Adrenal gland (tissue), 5 donors: Measurements from ENCODE around the gene ADAMTS20.

Experiments
- CTCF ChIP-seq, 6 experiments: fragments of 450-650 bp in 4 of 6; fragments of 200-600 bp in 2 of 6; sonication (generic) in 1 of 6; IDR thresholded peaks; 1 replicate in 5 of 6; 2 replicates in 1 of 6; pipeline versions ENCODE4 v1.5.1 to v1.8.0; 2016 to 2021; ENCODE audit warnings: antibody characterized with exemption in 6 of 6, mild to moderate bottlenecking in 2 of 6, moderate library complexity in 1 of 6
- POLR2A ChIP-seq, 2 donors: fragments of 450-650 bp; IDR thresholded peaks; one replicate each; pipeline ENCODE4 v1.6.1; 2017; ENCODE audit warnings: antibody characterized with exemption in 2 of 2, mild to moderate bottlenecking in 2 of 2, moderate library complexity in 1 of 2
- donor health status: DM: no; HTN: no; CAD: no.

- TF ChIP-seq CTCF (IDR thresholded peaks at IDR 0.05) (no peak), POLR2A (IDR thresholded peaks at IDR 0.05) (no peak)
Observed at GRCh38 chr12:43396671-43397070, 155.3 kb downstream of the ADAMTS20 start.
